ENCODE data around the gene TINCR. TPM values are rescaled to one million over a fixed set of nuclear protein-coding genes. Genes with fewer than 3 reads are reported as not detected.

Gene TINCR
- total RNA-seq (2022; extraction: Qiagen RNA extraction; ENCODE audit: low read depth) = 1.4 to 2.9 TPM (median 2.5 TPM) in 5 replicates

GRCh38 chr19:5567360-5567969 is at the start of gene TINCR:
TSS of gene TINCR (minus strand) at chr19:5567953.

Other genes with a start within 250 kb of the TINCR start
- gene PTPRS, start 227.1 kb downstream of the TINCR start, total RNA-seq (2022; extraction: Qiagen RNA extraction; ENCODE audit: low read depth) = 15.0 to 34.9 TPM (median 27.3 TPM) in 5 replicates
- not detected in 5 replicates for gene ZNRF4, start 112.5 kb downstream of the TINCR start, total RNA-seq (2022; extraction: Qiagen RNA extraction; ENCODE audit: low read depth)
- gene SAFB2, start 54.8 kb upstream of the TINCR start, total RNA-seq (2022; extraction: Qiagen RNA extraction; ENCODE audit: low read depth) = 26.4 to 42.2 TPM (median 40.8 TPM) in 5 replicates
- 49.2 to 62.7 TPM (median 58.9 TPM) in 5 replicates for gene SAFB, start 55.1 kb upstream of the TINCR start, total RNA-seq (2022; extraction: Qiagen RNA extraction; ENCODE audit: low read depth)
- 40.6 to 69.2 TPM (median 63.8 TPM) in 5 replicates for gene MICOS13, start 112.6 kb upstream of the TINCR start, total RNA-seq (2022; extraction: Qiagen RNA extraction; ENCODE audit: low read depth)
- 4.3 to 5.0 TPM (median 4.6 TPM) in 5 replicates for gene HSD11B1L, start 113.1 kb upstream of the TINCR start, total RNA-seq (2022; extraction: Qiagen RNA extraction; ENCODE audit: low read depth)
- 676 to 817 TPM (median 781 TPM) in 5 replicates for gene RPL36, start 122.3 kb upstream of the TINCR start, total RNA-seq (2022; extraction: Qiagen RNA extraction; ENCODE audit: low read depth)
- 40.9 to 63.7 TPM (median 63.2 TPM) in 5 replicates for gene LONP1, start 152.2 kb upstream of the TINCR start, total RNA-seq (2022; extraction: Qiagen RNA extraction; ENCODE audit: low read depth)
- not detected in 5 replicates for gene CATSPERD, start 152.7 kb upstream of the TINCR start, total RNA-seq (2022; extraction: Qiagen RNA extraction; ENCODE audit: low read depth)
- gene PRR22, start 216.8 kb upstream of the TINCR start, total RNA-seq (2022; extraction: Qiagen RNA extraction; ENCODE audit: low read depth) = 1.2 to 2.7 TPM (median 2.5 TPM) in 5 replicates
- gene DUS3L, start 223.2 kb upstream of the TINCR start, total RNA-seq (2022; extraction: Qiagen RNA extraction; ENCODE audit: low read depth) = 29.2 to 35.5 TPM (median 32.6 TPM) in 5 replicates
- gene NRTN, start 237.1 kb upstream of the TINCR start, total RNA-seq (2022; extraction: Qiagen RNA extraction; ENCODE audit: low read depth) = 0.78 to 1.6 TPM (median 0.81 TPM) in 4 of 5 replicates, not detected in the other

Measured in A549 treated with ZK216348 at 1 μM for 4 hours (cell line).